ENCODE measurements around the gene FBRSL1.
"Not testable (repeated sequence)": the region's sequence is repeated elsewhere in the genome, so short reads cannot be mapped to it uniquely, and the experiment has no call there.

The FBRSL1 gene

GRCh38 chr12:132466241-132467201 is 23.4 kb upstream of the FBRSL1 start:
- FAIRE-seq, result no peak
- no peak for DNase-seq (ENCODE audit: extremely low spot score, insufficient read length, low read depth)

GRCh38 chr12:132467511-132467910 is 22.4 kb upstream of the FBRSL1 start:
- no peak for FAIRE-seq
- DNase-seq (ENCODE audit: extremely low spot score, insufficient read length, low read depth), result no peak

GRCh38 chr12:132469423-132469822 is 20.5 kb upstream of the FBRSL1 start:
- no peak for DNase-seq (ENCODE audit: extremely low spot score, insufficient read length, low read depth)

GRCh38 chr12:132470397-132470796 is 19.6 kb upstream of the FBRSL1 start:
- FAIRE-seq (no peak), DNase-seq (ENCODE audit: extremely low spot score, insufficient read length, low read depth) (no peak)

More at GRCh38 chr12:132469423-132469822, 20.5 kb upstream of the FBRSL1 start:
- FAIRE-seq, result peak; percentile 85

- FAIRE-seq (peak; percentile 33), DNase-seq (ENCODE audit: extremely low spot score, insufficient read length, low read depth) (no peak)
Measured at GRCh38 chr12:132471011-132471857, 18.7 kb upstream of the FBRSL1 start.

GRCh38 chr12:132471858-132472255 is 18.1 kb upstream of the FBRSL1 start:
- no peak for FAIRE-seq
- no peak for DNase-seq (ENCODE audit: extremely low spot score, insufficient read length, low read depth)

GRCh38 chr12:132472386-132472785 is 17.6 kb upstream of the FBRSL1 start:
- no peak for FAIRE-seq
- DNase-seq (ENCODE audit: extremely low spot score, insufficient read length, low read depth), result no peak

GRCh38 chr12:132474237-132474741 is 15.7 kb upstream of the FBRSL1 start:
- no peak for DNase-seq (ENCODE audit: extremely low spot score, insufficient read length, low read depth)
- no peak for FAIRE-seq

- FAIRE-seq; DNase-seq (ENCODE audit: extremely low spot score, insufficient read length, low read depth): not testable (repeated sequence)
Measured at GRCh38 chr12:132474799-132475303, 15.1 kb upstream of the FBRSL1 start.

GRCh38 chr12:132475304-132476037 is 14.5 kb upstream of the FBRSL1 start:
- FAIRE-seq (no peak), DNase-seq (ENCODE audit: extremely low spot score, insufficient read length, low read depth) (no peak)

- no peak for FAIRE-seq
- no peak for DNase-seq (ENCODE audit: extremely low spot score, insufficient read length, low read depth)
Measured at GRCh38 chr12:132476038-132476414, 13.9 kb upstream of the FBRSL1 start.

- FAIRE-seq, result no peak
Measured at GRCh38 chr12:132476421-132476820, 13.5 kb upstream of the FBRSL1 start.

GRCh38 chr12:132477017-132477702 is 12.8 kb upstream of the FBRSL1 start:
- DNase-seq (ENCODE audit: extremely low spot score, insufficient read length, low read depth), result no peak
- FAIRE-seq, result no peak

More at GRCh38 chr12:132476421-132476820, 13.5 kb upstream of the FBRSL1 start:
- no peak for DNase-seq (ENCODE audit: extremely low spot score, insufficient read length, low read depth)

GRCh38 chr12:132477703-132478432 is 12.1 kb upstream of the FBRSL1 start:
- DNase-seq (ENCODE audit: extremely low spot score, insufficient read length, low read depth), result no peak
- FAIRE-seq, result no peak

GRCh38 chr12:132478433-132478803 is 11.5 kb upstream of the FBRSL1 start:
- no peak for FAIRE-seq
- no peak for DNase-seq (ENCODE audit: extremely low spot score, insufficient read length, low read depth)

- FAIRE-seq (no peak), DNase-seq (ENCODE audit: extremely low spot score, insufficient read length, low read depth) (no peak)
Measured at GRCh38 chr12:132478845-132479244, 11.1 kb upstream of the FBRSL1 start.

- no peak for DNase-seq (ENCODE audit: extremely low spot score, insufficient read length, low read depth)
- no peak for FAIRE-seq
Measured at GRCh38 chr12:132479291-132479690, 10.7 kb upstream of the FBRSL1 start.

GRCh38 chr12:132479938-132480622 is 9.9 kb upstream of the FBRSL1 start:
- no peak for DNase-seq (ENCODE audit: extremely low spot score, insufficient read length, low read depth)
- FAIRE-seq, result no peak
